CD4-positive, alpha-beta T cell treated with Interleukin-21 for 1 hour (primary cell): ENCODE measurements around the gene TSPAN31.
"Not testable (repeated sequence)": the region's sequence is repeated elsewhere in the genome, so short reads cannot be mapped to it uniquely, and the experiment has no call there.

Source experiments
- DNase-seq: peaks from one replicate; pipeline ENCODE4 v3.0.0-alpha.2; 2020

Gene TSPAN31, protein sequence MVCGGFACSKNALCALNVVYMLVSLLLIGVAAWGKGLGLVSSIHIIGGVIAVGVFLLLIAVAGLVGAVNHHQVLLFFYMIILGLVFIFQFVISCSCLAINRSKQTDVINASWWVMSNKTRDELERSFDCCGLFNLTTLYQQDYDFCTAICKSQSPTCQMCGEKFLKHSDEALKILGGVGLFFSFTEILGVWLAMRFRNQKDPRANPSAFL

DNA sequence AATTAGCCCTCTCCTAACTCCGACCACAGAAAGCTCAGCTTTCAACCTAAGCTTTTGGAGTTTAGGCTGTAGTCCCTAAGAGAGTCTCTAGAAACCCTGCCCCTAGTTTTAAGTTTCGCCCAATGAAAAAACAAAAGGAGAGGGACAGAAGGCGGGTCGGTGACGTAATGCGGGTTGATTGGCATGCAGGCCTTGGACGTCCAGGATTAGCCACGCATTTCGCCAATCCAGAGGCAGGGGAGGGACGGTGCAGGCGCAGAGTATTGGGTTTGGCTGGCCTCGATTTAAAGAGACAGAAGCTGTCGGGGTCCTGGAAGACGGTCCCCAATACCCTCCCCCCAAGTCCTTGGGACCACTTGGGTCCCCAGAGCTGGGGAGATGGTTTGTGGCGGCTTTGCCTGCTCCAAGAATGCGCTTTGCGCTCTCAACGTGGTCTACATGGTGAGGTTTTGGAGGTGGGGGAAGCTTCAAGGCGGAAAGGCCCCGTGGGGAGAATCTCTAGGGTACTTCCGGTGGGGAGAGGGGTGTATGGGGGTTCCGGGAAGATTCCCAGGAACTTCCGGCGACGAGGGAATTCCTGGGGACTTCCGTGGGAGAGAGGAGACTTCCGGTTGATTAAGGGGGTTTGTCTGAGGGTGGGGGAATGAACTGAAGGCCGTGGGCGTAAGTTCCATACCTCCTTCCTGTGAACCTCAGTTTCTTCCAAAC lies at the start of gene TSPAN31:
TSS of gene TSPAN31 (plus strand) at position 263 of the 708 bp plus-strand sequence. CDS start at position 379, 116 bp downstream.
- peak; percentile 97 for DNase-seq

DNA sequence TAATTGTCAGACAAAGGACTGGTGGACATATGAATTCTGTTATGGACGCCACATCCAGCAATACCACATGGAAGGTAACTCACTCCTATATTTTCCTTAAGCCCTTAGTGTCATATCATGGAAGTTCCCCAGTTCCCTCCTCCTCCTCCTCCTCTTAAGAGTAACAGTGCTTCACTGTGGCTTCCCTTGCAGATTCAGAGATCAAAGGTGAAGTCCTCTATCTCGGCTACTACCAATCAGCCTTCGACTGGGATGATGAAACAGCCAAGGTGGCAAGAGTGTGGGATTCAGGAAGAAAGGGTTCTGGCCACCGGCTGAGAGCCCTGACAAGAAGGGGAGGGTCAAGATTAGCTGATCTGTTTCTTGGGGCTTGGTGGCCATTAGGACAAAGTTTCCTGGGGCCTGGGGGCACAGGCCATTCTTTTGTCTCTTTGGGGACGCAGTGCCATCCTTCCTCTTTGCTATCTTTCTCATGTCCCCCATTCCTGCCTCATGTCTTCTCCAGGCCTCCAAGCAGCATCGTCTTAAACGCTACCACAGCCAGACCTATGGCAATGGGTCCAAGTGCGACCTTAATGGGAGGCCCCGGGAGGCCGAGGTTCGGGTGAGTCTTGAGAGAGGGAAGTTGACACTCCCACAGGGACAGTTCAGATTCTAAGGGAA lies 48.9 kb upstream of the TSPAN31 start:
- DNase-seq = no peak

DNA sequence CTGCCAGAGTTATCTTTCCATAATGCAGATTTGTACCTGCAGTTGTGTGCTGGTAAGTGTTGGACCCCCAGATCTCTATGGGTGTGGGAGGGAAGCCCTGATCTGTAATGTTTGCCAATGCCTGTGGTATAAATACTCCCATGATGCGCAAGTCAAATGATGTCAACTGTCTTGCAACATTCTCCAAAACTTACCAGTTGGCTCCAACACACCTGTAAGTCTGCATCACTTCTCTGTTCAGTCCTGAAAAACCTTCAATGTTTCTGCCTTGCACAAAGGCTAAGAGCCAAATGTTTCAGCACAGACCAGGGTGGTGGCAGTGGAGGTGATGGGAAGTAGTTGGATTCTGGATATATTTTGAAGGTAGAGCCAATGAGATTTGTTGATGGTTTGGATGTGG lies 47.8 kb upstream of the TSPAN31 start:
- no peak for DNase-seq

DNA sequence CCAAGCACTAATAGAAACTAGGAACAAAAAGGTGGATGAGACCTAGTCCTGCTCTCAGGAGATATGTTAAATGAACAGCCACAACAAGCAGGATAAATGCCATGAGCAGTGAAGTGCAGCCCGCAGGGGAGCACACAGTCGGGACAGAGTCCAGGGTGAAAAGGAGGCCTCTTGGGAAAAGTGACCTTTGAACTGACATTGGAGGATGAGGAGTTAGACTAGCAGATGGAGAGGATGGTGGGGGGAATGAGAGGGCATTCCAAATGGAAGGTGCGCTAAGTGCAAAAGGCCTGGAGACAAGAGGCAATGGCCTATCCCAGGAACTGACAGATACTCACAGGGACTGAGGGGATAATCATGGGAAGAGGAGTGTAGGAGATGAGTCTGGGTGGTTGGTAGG lies 46.4 kb upstream of the TSPAN31 start:
- DNase-seq = no peak

DNA sequence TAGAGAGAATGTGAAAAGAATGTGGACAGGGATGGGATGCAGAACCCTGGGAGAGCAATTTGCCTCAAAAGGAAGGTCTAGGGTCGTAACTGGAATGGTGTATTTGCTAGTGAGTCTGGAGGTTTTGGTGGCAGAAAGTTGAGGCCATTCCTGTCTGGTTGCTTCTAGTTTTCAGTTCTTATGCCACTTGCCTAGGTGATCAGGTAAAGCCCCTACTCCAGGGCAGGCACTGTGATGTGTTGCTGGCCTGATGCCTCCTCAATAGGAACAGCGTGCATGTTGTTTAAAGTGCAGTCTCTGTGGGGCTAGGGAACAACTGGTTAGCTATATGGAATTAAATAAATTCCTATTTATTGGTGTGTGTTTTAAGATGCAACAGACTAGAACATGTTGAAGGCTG lies 44.5 kb upstream of the TSPAN31 start:
- no peak for DNase-seq

DNA sequence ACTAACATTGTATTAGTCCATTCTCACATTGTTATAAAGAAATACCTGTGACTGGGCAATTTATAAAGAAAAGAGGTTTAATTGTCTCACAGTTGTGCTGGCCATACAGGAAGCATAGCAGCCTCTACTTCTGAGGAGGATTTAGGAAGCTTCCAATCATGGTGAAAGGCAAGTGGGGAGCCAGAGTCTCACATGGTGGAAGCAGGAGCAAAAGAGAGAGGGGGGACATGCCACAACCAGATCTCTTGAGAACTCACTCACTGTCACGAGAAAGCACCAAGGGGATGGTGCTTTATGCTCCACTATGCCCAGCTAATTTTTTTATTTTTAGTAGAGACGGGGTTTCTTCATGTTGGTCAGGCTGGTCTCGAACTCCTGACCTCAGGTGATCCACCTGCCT lies 37.6 kb upstream of the TSPAN31 start:
- DNase-seq = no peak

DNA sequence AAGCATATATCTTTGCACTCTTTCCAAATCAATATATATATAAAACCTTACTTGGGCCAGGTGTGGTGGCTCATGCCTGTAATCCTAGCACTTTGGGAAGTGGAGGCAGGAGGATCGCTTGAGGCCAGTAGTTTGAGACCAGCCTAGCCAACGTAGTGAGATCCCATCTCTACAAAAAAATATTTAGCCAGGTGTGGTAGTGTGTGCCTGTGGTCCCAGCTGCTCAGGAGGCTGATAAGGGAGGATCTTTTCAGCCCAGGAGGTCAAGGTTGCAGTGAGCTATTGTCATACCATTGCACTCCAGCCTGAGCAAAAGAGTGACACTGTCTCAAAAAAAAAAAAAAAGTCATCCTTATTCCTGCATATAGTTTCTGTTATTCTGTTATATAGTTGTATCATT lies 36.5 kb upstream of the TSPAN31 start:
- no peak for DNase-seq

DNA sequence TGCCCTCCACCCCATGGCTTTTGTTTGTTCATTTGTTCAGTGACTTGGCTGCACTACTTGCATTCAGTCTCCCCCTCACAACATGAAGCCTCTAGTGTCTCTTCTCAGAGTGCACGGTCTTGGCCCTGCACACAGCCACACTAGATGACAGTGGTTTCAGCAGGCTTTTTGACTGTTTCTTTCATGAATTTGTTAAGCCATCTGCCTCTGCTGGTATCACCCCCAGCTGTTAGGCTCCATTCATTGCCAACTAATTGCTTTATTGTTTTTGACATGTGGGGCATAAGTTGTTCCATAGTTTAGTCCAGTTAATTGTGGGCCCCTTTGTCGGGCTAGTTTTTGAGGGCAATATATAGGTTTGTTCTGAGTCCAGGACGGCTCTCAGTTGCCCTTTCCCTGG lies 32.1 kb upstream of the TSPAN31 start:
- DNase-seq = no peak

DNA sequence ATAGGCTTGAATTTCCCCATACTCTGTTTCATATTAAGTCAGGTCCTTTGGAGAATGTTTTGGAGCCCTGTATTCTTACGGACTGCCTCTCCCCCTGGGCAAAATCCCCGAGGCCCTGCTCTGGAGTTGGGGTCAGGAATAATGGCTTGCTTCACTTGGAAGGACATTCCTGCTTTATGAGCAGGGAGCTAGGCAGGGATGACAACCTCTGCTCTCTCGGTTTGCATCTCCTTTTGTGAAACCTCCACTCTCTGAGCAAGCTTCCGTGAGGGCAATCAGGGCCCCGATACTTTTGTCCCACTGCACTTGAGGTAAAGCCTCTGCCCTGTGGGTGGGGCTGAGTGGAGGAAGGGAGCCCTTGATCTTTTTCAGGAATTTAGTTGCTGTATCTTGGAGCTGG lies 31.6 kb upstream of the TSPAN31 start:
- DNase-seq = no peak

DNA sequence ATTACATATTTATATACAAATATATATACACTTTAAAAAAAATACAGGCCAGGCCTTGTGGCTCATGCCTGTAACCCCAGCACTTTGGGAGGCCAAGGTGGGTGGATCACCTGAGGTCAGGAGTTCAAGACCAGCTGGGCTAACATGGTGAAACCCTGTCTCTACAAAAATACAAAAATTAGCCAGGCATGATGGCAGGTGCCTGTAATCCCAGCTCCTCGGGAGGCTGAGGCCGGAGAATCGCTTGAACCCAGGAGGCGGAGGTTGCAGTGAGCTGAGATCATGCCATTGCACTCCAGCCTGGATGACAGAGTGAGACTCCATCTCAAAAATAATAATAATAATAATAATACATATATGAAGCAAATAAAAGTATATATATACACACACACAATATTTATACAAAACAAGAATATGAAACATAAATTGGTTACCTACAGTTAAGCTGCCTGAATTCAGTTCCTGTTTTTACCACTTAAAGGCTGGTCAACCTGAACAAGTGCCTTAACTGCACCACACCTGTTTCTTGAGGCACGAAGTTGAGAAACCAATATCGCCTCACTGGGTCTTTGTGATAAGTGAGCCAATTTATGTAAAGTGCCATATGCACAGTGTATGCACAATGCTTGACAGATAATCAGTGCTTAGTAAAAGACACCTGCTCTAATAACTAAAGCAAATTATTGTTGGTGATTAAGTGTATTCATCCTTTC lies 29.6 kb upstream of the TSPAN31 start:
- not testable (repeated sequence) for DNase-seq

DNA sequence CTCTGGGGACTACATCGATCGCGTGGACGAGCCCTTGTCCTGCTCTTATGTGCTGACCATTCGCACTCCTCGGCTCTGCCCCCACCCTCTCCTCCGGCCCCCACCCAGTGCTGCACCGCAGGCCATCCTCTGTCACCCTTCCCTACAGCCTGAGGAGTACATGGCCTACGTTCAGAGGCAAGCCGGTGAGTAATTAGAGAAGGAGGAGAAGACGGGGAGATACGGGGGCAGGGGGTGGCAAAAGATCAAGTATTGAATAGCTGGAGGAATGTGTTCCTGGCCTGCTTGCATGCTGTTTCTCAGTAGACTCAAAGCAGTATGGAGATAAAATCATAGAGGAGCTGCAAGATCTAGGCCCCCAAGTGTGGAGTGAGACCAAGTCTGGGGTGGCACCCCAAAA lies 29.1 kb upstream of the TSPAN31 start:
- DNase-seq = no peak

DNA sequence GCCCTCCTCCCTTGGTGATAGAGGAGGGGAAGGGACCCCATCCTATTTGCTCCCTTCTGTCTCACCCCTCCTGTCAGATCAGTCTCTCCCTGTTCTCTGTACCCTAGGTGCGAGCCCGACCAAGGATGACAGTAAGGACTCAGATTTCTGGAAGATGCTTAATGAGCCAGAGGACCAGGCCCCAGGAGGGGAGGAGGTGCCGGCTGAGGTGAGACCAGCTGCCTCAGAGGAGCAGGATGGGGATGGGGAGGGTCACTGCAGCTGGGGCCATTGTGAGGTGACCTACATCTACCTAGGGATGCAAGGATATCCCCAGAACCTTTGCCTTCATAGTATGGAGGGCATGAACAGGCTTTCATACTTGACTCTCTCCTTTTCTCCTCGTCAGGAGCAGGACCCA lies 28.5 kb upstream of the TSPAN31 start:
- no peak for DNase-seq

DNA sequence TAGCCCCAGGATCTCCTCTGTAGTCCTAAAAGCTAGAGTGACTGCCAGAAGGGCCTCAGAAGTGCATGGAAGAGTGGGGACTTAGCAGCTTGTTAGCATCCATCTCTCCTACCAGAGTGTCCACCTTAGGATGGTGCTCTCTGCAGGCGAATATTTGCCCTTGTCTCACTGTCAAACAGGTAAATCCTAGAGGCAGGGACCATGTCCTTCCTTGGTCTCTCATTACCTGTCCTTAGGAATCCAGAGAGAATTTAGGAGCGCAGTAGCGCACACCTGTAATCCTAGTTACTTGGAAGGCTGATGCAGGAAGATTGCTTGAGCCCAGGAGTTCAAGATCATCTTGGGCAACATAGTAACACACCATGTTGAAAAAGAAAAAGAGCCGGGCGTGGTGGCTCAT lies 27.7 kb upstream of the TSPAN31 start:
- DNase-seq = no peak

DNA sequence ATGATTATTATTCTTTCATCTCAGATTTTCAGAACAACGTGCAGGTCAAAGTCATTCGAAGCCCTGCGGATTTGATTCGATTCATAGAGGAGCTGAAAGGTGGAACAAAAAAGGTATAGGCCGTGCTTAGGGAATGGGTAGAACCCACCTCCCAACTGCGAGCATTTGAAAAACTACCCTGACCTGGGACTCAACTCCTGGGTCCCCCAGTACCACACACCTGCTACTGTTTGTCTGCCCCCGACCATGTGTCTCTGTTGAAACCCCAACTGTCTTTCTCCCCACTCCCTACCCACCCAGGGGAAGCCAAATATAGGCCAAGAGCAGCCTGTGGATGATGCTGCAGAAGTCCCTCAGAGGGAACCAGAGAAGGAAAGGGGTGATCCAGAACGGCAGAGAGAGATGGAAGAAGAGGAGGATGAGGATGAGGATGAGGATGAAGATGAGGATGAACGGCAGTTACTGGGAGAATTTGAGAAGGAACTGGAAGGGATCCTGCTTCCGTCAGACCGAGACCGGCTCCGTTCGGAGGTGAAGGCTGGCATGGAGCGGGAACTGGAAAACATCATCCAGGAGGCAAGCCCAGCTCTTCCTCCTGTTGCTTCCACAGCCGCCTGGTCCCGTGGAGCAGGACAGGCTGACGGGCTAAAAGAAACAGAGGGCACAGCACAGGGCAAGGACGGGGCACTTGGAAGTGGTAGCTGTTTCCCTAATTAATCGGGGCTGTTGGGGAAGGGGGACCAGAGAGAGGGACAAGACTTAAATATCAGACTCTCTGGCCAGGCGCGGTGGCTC lies 26.8 kb upstream of the TSPAN31 start:
- DNase-seq = no peak

DNA sequence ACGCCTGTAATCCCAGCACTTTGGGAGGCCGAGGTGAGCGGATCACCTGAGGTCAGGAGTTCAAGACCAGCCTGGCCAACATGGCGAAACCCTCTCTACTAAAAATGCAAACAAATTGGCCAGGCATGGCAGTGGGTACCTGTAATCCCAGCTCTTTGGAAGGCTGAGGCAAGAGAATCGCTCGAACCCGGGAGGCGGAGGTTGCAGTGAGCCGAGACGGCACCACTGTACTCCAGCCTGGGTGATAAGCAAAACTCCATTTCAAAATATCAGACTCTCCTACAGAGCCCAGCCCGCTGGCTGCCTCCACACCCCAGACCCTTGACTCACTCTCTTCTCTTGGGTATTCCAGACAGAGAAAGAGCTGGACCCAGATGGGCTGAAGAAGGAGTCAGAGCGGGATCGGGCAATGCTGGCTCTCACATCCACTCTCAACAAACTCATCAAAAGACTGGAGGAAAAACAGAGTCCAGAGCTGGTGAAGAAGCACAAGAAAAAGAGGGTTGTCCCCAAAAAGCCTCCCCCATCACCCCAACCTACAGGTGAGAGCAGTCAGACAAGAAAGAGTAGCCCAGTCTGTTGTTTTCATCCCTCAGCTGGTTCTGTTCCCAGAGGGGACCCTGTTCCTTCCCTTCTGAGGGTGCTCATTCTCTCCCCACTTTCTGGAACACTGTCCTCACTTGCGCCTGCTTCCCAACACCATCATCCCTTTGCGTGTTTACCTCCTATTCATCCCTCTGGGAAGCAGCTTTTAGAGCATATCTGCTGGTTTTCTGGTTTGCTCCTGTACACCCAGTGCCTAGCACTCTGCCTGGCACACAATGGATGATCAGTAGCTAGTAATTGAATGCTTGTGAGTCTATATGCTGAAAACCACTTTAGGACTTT lies 26.0 kb upstream of the TSPAN31 start:
- DNase-seq = no peak

DNA sequence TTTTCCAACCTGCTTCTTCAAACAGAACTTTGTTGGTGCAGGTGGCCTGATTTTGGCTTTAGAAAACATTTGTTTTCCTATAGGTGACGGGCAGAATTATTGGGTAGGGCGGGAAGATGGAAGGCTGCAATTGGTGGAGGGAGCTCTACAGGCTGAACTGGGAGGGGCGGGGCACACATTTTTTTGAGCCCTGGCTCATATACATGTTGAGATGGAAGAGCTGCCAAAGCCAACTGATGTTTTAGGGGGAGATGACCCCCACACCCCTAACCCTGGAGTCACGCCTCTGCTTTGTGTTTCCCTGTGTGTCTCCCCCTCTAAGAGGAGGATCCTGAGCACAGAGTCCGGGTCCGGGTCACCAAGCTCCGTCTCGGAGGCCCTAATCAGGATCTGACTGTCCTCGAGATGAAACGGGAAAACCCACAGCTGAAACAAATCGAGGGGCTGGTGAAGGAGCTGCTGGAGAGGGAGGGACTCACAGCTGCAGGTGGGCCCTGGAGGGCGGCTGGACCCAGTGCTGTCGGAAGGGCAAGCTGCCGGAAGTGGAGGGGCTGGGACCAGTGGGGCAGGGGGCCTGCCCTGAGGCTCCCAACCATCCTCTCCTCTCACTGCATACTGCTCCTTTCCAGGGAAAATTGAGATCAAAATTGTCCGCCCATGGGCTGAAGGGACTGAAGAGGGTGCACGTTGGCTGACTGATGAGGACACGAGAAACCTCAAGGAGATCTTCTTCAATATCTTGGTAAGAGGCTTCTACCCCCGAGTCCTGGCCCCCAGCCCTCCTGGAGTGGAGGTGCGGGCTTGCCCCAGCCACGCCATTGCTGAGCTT lies 24.8 kb upstream of the TSPAN31 start:
- DNase-seq = no peak

DNA sequence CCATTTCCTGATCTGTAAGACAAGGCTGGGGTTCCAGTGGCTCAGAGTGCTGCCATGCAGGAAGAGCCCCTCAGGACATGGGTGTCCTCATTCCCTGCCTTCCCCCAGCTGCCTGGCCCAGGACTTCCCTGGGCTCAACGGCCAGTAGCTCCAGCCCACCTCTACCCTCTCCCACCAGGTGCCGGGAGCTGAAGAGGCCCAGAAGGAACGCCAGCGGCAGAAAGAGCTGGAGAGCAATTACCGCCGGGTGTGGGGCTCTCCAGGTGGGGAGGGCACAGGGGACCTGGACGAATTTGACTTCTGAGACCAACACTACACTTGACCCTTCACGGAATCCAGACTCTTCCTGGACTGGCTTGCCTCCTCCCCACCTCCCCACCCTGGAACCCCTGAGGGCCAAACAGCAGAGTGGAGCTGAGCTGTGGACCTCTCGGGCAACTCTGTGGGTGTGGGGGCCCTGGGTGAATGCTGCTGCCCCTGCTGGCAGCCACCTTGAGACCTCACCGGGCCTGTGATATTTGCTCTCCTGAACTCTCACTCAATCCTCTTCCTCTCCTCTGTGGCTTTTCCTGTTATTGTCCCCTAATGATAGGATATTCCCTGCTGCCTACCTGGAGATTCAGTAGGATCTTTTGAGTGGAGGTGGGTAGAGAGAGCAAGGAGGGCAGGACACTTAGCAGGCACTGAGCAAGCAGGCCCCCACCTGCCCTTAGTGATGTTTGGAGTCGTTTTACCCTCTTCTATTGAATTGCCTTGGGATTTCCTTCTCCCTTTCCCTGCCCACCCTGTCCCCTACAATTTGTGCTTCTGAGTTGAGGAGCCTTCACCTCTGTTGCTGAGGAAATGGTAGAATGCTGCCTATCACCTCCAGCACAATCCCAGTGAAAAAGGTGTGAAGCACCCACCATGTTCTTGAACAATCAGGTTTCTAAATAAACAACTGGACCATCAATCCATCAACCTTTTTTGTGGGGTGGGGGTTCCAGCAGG lies 23.9 kb upstream of the TSPAN31 start:
- DNase-seq = no peak

DNA sequence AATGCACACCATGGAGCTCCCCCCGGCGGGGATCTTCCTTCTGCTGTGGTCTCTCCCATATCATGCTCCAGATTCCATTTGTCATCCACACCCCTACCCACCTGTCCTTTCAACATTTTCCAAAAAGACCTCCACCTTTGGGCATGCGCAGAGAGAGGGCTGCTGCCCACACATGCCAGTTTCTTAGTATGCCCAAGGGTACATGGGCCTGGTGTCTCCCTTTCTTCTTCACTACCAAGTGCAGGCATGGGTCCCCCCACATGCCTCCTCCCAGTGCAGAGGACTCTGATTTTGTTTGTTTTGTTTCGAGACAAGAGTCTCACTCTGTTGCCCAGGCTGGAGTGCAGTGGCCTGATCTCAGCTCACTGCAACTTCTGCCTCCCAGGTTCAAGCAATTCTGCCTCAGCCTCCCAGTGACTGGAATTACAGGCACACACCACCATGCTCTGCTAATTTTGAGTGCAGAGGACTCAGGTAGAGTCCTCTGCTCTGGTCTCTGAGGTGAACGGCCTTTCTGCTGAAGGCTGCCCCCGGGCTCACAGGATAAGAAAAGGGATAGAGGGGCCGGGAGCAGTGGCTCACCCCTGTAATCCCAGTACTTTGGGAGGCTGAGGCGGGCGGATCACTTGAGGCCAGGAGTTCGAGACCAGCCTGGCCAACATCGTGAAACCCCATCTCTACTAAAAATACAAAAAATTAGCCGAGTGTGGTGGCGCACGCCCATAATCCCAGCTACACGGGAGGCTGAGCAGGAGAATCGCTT lies 22.8 kb upstream of the TSPAN31 start:
- not testable (repeated sequence) for DNase-seq
